ENCODE data around the gene GUCY2D.

GUCY2D gene

GRCh38 chr17:8067806-8068205 lies 65.4 kb downstream of the GUCY2D start:
- no peak for TF ChIP-seq CTCF (IDR thresholded peaks at IDR 0.05; ENCODE audit: low read length, missing control alignments)
- H3K4me3 ChIP-seq (replicated peaks; ENCODE audit: low read depth, low read length), result no peak overlapping the region
- DNase-seq (ENCODE audit: low read depth), result no peak

GRCh38 chr17:8068736-8069586 lies 66.5 kb downstream of the GUCY2D start:
- TF ChIP-seq CTCF (IDR thresholded peaks at IDR 0.05; ENCODE audit: low read length, missing control alignments), result no peak
- DNase-seq (ENCODE audit: low read depth), result no peak
- H3K4me3 ChIP-seq (replicated peaks; ENCODE audit: low read depth, low read length), result no peak overlapping the region

- no peak for DNase-seq (ENCODE audit: low read depth)
- TF ChIP-seq CTCF (IDR thresholded peaks at IDR 0.05; ENCODE audit: low read length, missing control alignments), result no peak
- H3K4me3 ChIP-seq (replicated peaks; ENCODE audit: low read depth, low read length), result no peak overlapping the region
Observed at GRCh38 chr17:8069587-8069860, 67.1 kb downstream of the GUCY2D start.

Data from fibroblast of pulmonary artery (primary cell).